IgD-negative memory B cell (primary cell): ENCODE measurements around the gene ELMOD1. TPM values are rescaled to one million over a fixed set of nuclear protein-coding genes. Genes with fewer than 3 reads are reported as not detected.
A peak's percentile ranks its signal among the peaks of the same experiment; 100 is the strongest.

Experiments
- H3K27ac Mint-ChIP-seq, 3 donors: one replicate each; pipeline ENCODE4 v1.8.0; 2020 to 2022; ENCODE audit warnings: mild to moderate bottlenecking in 3 of 3, mixed read lengths in 3 of 3, moderate library complexity in 1 of 3
- H3K27me3 Mint-ChIP-seq: one replicate; pipeline ENCODE4 v1.8.0; 2021; ENCODE audit warnings: mixed read lengths
- H3K36me3 Mint-ChIP-seq: one replicate; pipeline ENCODE4 v1.8.0; 2020; ENCODE audit warnings: mild to moderate bottlenecking, mixed read lengths
- H3K4me1 Mint-ChIP-seq, 3 donors: one replicate each; pipeline ENCODE4 v1.8.0; 2020 to 2022; ENCODE audit warnings: mixed read lengths in 3 of 3, mild to moderate bottlenecking in 1 of 3
- H3K4me3 Mint-ChIP-seq, 4 donors: one replicate each; pipeline ENCODE4 v1.8.0; 2020 to 2022; ENCODE audit warnings: mild to moderate bottlenecking in 4 of 4, mixed read lengths in 4 of 4, moderate library complexity in 3 of 4
- H3K9me3 Mint-ChIP-seq, 3 donors: one replicate each; pipeline ENCODE4 v1.8.0; 2020 to 2021; ENCODE audit warnings: mixed read lengths in 3 of 3, mild to moderate bottlenecking in 1 of 3
- polyA plus RNA-seq: library from polyadenylated mRNA; unstranded; fragments of 300-500 nt; fragmentation: Illumina TruSeq; gene quantifications from one replicate; pipeline ENCODE4 v1.2.3, GENCODE V29; 2021

Gene ELMOD1
- polyA plus RNA-seq, 1 donor from 2014 or later: not detected

GRCh38 chr11:107653076-107653475 lies 62.1 kb downstream of the ELMOD1 start:
- no peak overlapping the region for H3K4me3 Mint-ChIP-seq
- peaks cover 0 to 5% (median 2%) of the 10 kb centered on the region in 3 donors for H3K4me1 Mint-ChIP-seq
- peaks cover 15% of the 10 kb centered on the region for H3K27me3 Mint-ChIP-seq
- H3K27ac Mint-ChIP-seq: no peak overlapping the region
- H3K36me3 Mint-ChIP-seq: no peaks in the 10 kb centered on the region
- H3K9me3 Mint-ChIP-seq: no peaks in the 10 kb centered on the region

DNA sequence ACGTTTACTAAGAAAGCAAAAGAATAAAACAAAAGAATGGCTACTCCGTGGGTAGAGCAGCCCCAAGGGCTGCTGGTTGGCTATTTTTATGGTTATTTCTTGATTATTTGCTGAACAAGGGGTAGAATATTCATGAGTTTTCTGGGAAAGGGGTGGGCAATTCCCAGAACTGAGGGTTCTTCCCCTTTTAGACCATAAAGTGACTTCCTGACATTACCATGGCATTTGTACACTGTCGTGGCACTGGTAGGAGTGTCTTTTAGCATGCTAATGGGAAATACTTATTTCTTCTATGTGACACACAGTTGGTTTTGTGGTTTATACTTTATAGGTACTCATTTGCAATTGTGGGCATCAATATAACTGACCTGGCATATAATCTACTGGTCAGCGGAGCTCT lies 64.7 kb downstream of the ELMOD1 start:
- no peaks in the 10 kb centered on the region for H3K9me3 Mint-ChIP-seq
- H3K4me3 Mint-ChIP-seq: peak overlapping the region in 1 of 4 donors; percentile 41
- H3K36me3 Mint-ChIP-seq: no peaks in the 10 kb centered on the region
- H3K4me1 Mint-ChIP-seq: peaks cover 0 to 5% (median 2%) of the 10 kb centered on the region in 3 donors
- no peak overlapping the region for H3K27ac Mint-ChIP-seq
- H3K27me3 Mint-ChIP-seq: peaks cover 6% of the 10 kb centered on the region

DNA sequence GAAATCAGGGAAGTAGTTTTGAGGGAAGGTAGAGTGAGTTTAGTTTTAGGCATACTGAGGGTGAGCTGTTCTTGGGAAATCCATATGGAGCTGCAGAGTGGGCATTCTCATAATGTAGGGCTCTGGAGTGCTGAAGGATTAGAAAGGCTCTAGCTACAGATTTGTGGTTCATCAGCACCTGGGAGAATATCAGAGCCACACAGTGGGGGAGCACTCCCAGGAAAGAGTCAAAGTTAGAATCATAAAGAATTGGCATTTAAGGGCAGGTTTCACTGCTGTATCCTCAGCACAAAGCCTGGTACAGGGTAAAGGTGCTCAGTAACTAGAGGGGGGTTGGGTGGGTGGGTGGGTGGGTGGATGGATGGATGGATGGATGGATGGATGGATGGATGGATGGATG lies 68.4 kb downstream of the ELMOD1 start:
- no peaks in the 10 kb centered on the region for H3K9me3 Mint-ChIP-seq
- no peak overlapping the region for H3K27ac Mint-ChIP-seq
- peaks cover 0 to 5% (median 2%) of the 10 kb centered on the region in 3 donors for H3K4me1 Mint-ChIP-seq
- no peak overlapping the region for H3K4me3 Mint-ChIP-seq
- H3K36me3 Mint-ChIP-seq: no peaks in the 10 kb centered on the region
- H3K27me3 Mint-ChIP-seq: peaks cover 3% of the 10 kb centered on the region

DNA sequence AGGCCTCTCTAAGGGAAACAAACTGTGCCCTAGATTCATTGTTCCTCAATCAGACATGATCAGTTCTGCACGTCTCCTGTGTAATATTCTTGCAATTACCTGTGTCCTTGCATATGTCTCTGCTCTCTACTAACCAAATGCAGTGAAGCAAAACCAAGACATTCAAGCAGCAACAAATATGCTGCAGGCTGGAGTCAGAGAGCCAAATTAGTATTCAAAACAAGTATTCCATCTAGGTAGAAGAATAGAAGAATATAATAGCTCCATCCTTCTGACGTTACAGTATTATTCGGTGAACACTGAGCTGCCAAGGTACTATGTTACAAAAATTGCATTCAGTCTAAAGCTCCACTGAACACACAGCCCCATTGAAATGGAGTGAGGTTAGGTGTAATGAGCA lies 69.1 kb downstream of the ELMOD1 start:
- Mint-ChIP-seq H3K9me3 (no peaks in the 10 kb centered on the region), H3K27ac (peak overlapping the region in 1 of 3 donors; percentile 20), H3K36me3 (peaks cover 1% of the 10 kb centered on the region), H3K4me3 (no peak overlapping the region), H3K27me3 (peaks cover 4% of the 10 kb centered on the region), H3K4me1 (peaks cover 0 to 4% (median 2%) of the 10 kb centered on the region in 3 donors)

- Mint-ChIP-seq H3K27ac (no peak overlapping the region), H3K27me3 (peaks cover 4% of the 10 kb centered on the region), H3K4me1 (no peaks in the 10 kb centered on the region), H3K36me3 (peaks cover 1% of the 10 kb centered on the region), H3K9me3 (no peaks in the 10 kb centered on the region), H3K4me3 (no peak overlapping the region)
These were observed 70.7 kb downstream of the ELMOD1 start for GRCh38 chr11:107661656-107662055.

DNA sequence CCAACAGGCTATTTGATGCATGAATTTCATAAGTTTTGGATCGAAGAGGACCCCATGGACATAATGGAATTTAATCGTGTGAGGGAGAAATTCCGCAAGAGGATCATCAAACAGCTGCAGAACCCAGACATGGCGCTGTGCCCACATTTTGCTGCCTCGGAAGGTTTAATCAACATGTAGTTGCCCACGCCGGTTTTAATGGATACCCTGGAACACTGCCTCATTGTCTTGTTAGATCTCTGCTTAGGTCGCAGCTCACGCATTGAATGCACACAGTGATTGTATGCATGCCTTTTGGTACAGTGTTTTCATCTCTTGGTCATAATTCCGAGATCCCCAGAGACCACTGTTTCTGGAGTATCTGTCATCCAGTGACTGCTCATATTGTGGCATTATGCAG lies 74.1 kb downstream of the ELMOD1 start:
- Mint-ChIP-seq H3K36me3 (peaks cover 1% of the 10 kb centered on the region), H3K4me3 (no peak overlapping the region), H3K4me1 (no peaks in the 10 kb centered on the region), H3K27me3 (peaks cover 3% of the 10 kb centered on the region), H3K9me3 (no peaks in the 10 kb centered on the region), H3K27ac (no peak overlapping the region)

- no peak overlapping the region for H3K27ac Mint-ChIP-seq
- H3K36me3 Mint-ChIP-seq: peaks cover 1% of the 10 kb centered on the region
- no peaks in the 10 kb centered on the region for H3K4me1 Mint-ChIP-seq
- H3K27me3 Mint-ChIP-seq: peaks cover 5% of the 10 kb centered on the region
- no peaks in the 10 kb centered on the region for H3K9me3 Mint-ChIP-seq
- no peak overlapping the region for H3K4me3 Mint-ChIP-seq
These were observed 76.1 kb downstream of the ELMOD1 start for GRCh38 chr11:107666911-107667613.

GRCh38 chr11:107669191-107669740 lies 78.3 kb downstream of the ELMOD1 start:
- H3K27me3 Mint-ChIP-seq: peaks cover 5% of the 10 kb centered on the region
- no peaks in the 10 kb centered on the region for H3K9me3 Mint-ChIP-seq
- H3K36me3 Mint-ChIP-seq: peaks cover 1% of the 10 kb centered on the region
- H3K4me3 Mint-ChIP-seq: no peak overlapping the region
- no peaks in the 10 kb centered on the region for H3K4me1 Mint-ChIP-seq
- no peak overlapping the region for H3K27ac Mint-ChIP-seq

DNA sequence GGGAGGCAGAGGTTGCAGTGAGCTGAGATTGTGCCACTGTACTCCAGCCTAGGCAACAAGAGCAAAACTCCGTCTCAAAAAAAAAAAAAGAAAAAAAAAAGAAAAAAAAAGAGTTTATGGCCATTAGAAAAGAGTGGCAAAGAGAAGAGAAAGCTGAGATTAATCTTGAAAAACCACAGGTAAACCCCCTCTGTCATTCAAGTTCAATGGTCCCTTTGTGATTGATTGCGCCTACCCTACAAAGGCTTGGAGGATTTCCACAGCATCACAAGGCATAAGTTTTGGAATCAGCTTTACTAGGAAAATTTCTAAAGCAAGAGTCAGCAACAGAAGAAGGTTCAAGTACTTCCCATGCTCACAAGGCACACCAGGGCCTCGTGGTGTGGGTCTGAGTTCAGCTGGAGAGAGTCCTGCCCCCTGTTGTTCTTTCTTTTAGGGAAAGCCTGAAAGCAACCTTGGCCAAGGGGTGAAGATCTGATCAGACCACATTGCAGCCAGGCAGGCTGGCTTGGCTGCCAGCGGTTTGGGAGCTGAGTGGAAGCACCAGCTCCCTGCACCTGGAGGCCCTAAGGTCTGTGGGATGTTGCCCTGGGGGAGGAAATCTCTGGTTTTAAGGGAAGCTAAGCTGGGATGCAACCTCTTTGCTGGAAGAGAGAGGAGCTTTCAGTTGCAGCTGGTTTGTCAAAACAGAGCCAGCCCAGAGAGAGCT lies 79.1 kb downstream of the ELMOD1 start:
- Mint-ChIP-seq H3K27me3 (peaks cover 5% of the 10 kb centered on the region), H3K27ac (no peak overlapping the region), H3K4me3 (no peak overlapping the region), H3K9me3 (no peaks in the 10 kb centered on the region), H3K4me1 (no peaks in the 10 kb centered on the region), H3K36me3 (no peaks in the 10 kb centered on the region)

DNA sequence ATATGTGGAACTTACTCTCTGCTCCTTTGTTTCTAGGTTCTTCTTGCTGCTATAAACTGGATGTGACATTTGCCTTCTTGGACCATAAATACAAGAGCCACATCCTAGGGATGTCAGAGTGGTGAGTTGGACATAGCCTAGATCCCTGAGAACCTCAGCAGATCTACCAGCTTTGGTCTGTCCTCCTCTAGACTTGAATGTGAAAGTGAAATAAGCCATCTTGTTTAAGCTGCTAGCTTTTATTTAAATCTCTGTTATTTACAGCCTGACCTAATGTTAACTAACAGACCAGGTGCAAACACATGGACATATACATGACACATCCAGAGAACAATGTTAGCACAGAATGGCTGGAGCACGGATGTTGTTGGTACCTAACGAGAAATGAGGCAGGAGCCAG lies 85.0 kb downstream of the ELMOD1 start:
- H3K4me3 Mint-ChIP-seq: no peak overlapping the region
- H3K27me3 Mint-ChIP-seq: peaks cover 9% of the 10 kb centered on the region
- H3K9me3 Mint-ChIP-seq: no peaks in the 10 kb centered on the region
- H3K27ac Mint-ChIP-seq: no peak overlapping the region
- peaks cover 0 to 4% (median 0%) of the 10 kb centered on the region in 3 donors for H3K4me1 Mint-ChIP-seq
- no peaks in the 10 kb centered on the region for H3K36me3 Mint-ChIP-seq

- peaks cover 0 to 4% (median 0%) of the 10 kb centered on the region in 3 donors for H3K4me1 Mint-ChIP-seq
- H3K4me3 Mint-ChIP-seq: peak overlapping the region in 1 of 4 donors; percentile 53
These were observed 85.5 kb downstream of the ELMOD1 start for GRCh38 chr11:107676336-107677057.

DNA sequence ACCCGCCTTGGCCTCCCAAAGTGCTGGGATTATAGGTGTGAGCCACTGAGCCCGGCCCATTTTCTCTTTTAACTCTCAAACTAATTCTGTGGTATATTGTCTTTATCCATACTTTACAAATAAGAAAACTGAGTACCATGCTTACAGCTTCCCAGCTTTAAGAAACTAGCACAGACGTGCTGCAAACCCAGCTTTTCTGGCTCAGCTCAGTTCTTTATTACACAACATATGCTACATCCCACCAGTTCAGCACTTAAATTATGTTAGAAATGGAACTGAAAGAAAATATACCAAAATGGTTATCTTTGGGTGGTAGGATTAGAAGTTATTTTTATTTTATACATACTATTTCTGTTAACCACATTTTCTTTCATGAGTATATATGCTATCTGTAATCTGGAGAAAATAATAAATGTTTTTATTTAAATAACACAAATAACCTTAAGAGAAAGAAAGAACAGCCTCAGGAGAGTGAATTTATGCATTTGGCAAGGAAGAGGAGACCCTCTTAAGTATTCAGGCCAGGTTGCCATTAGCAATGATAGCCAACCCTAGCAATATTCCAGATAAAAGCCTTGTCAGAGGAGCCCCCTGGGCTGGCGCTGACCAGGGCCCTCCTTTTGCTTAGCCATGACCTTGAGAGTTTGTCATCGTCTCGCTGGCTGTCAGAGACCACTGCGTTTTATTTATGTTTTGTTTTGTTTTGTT lies 87.1 kb downstream of the ELMOD1 start:
- Mint-ChIP-seq H3K27ac (no peak overlapping the region), H3K4me3 (no peak overlapping the region), H3K27me3 (peaks cover 6% of the 10 kb centered on the region), H3K36me3 (no peaks in the 10 kb centered on the region), H3K4me1 (peaks cover 0 to 6% (median 0%) of the 10 kb centered on the region in 3 donors), H3K9me3 (no peaks in the 10 kb centered on the region)

More at GRCh38 chr11:107676336-107677057, 85.5 kb downstream of the ELMOD1 start:
- Mint-ChIP-seq H3K9me3 (no peaks in the 10 kb centered on the region), H3K36me3 (no peaks in the 10 kb centered on the region), H3K27me3 (peaks cover 6% of the 10 kb centered on the region), H3K27ac (no peak overlapping the region)

- no peaks in the 10 kb centered on the region for H3K9me3 Mint-ChIP-seq
- H3K27ac Mint-ChIP-seq: no peak overlapping the region
- peaks cover 6% of the 10 kb centered on the region for H3K27me3 Mint-ChIP-seq
- no peak overlapping the region for H3K4me3 Mint-ChIP-seq
- H3K36me3 Mint-ChIP-seq: no peaks in the 10 kb centered on the region
- peaks cover 0 to 6% (median 0%) of the 10 kb centered on the region in 3 donors for H3K4me1 Mint-ChIP-seq
These were observed 87.7 kb downstream of the ELMOD1 start for GRCh38 chr11:107678632-107678971.

DNA sequence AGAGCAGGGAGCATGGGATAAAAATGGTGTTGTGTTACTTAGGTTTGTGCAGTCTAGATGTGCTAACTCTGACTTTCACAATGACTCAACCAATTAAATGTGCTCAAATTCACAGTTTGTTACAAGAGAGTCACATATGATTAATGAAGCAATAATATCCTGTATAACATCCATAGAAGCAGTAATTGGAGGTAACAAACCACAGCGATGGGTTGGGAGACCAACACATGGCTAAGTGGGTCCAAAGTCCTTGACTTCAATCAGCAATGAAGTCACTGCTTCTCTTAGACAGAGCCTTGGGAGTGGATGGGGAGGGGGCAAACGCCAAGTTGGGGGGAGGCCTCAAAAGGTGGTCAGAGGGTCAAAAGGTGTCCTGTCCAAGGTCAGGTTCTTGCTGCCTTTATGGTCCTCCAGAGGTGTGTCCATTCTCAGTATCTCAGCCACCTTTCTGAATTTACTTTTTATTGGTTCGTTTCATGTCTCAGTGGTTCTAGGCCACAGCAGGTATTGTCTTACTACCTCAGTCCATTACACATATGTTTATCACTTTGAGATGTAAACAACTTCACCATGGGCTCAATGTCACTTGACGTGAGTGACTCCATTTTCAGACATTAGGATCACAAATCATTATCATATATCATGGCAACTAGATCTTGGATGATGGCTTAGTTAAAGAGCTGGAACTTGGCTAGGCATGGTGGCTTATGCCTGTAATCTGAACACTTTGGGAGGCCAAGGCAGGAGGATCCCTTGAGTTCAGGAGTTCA lies 88.5 kb downstream of the ELMOD1 start:
- H3K27me3 Mint-ChIP-seq: peaks cover 6% of the 10 kb centered on the region
- no peaks in the 10 kb centered on the region for H3K9me3 Mint-ChIP-seq
- H3K4me1 Mint-ChIP-seq: peaks cover 0 to 6% (median 0%) of the 10 kb centered on the region in 3 donors
- H3K27ac Mint-ChIP-seq: no peak overlapping the region
- no peak overlapping the region for H3K4me3 Mint-ChIP-seq
- no peaks in the 10 kb centered on the region for H3K36me3 Mint-ChIP-seq
